HepG2 (cell line): ENCODE data around the gene GNB1. TPM values are rescaled to one million over a fixed set of nuclear protein-coding genes. Genes with fewer than 3 reads are reported as not detected.
A peak's percentile ranks its signal among the peaks of the same experiment; 100 is the strongest.

ENCODE experiments used
- BRCA1 ChIP-seq: sonication (generic); formaldehyde crosslinking; IDR thresholded peaks from 2 replicates; pipeline ENCODE4 v1.4.0; 2020; ENCODE audit warnings: missing genetic modification reagents
- CREB3 ChIP-seq: sonication (generic); formaldehyde crosslinking; IDR thresholded peaks from 2 replicates; pipeline ENCODE4 v1.5.0; 2020; ENCODE audit warnings: missing genetic modification reagents
- FOSL1 ChIP-seq: sonication (generic); formaldehyde crosslinking; IDR thresholded peaks from 2 replicates; pipeline ENCODE4 v1.9.0; 2021; ENCODE audit warnings: missing genetic modification reagents, borderline replicate concordance
- HNF1B ChIP-seq: sonication (generic); formaldehyde crosslinking; IDR thresholded peaks from 2 replicates; pipeline ENCODE4 v1.5.1; 2020; ENCODE audit warnings: mild to moderate bottlenecking, moderate library complexity, missing genetic modification reagents
- MTA1 ChIP-seq: sonication (generic); formaldehyde crosslinking; IDR thresholded peaks from 2 replicates; pipeline ENCODE4 v1.4.0; 2020; ENCODE audit warnings: missing genetic modification reagents, mild to moderate bottlenecking, borderline replicate concordance
- SMAD9 ChIP-seq: sonication (generic); formaldehyde crosslinking; IDR thresholded peaks from 2 replicates; pipeline ENCODE4 v1.5.1; 2020; ENCODE audit warnings: mild to moderate bottlenecking, missing genetic modification reagents
- TAF1 ChIP-seq: sonication (generic); formaldehyde crosslinking; IDR thresholded peaks from 2 replicates; pipeline ENCODE4 v1.4.0; 2020; ENCODE audit warnings: missing genetic modification reagents
- TBP ChIP-seq: sonication (generic); formaldehyde crosslinking; IDR thresholded peaks from 2 replicates; pipeline ENCODE4 v1.5.0; 2020; ENCODE audit warnings: missing genetic modification reagents
- ZBTB20 ChIP-seq: sonication (generic); formaldehyde crosslinking; IDR thresholded peaks from 2 replicates; pipeline ENCODE4 v1.8.1; 2023; ENCODE audit warnings: missing genetic modification reagents, low read depth, mild to moderate bottlenecking, borderline replicate concordance
- ZFYVE20 ChIP-seq: sonication (generic); formaldehyde crosslinking; IDR thresholded peaks from 2 replicates; pipeline ENCODE4 v1.8.0; 2023; ENCODE audit warnings: low read depth, mild to moderate bottlenecking, moderate library complexity, missing genetic modification reagents, borderline replicate concordance
- ZNF326 ChIP-seq: sonication (generic); formaldehyde crosslinking; IDR thresholded peaks from 2 replicates; pipeline ENCODE4 v1.4.0; 2020; ENCODE audit warnings: missing genetic modification reagents, borderline replicate concordance
- ZNF337 ChIP-seq: sonication (generic); formaldehyde crosslinking; IDR thresholded peaks from 2 replicates; pipeline ENCODE4 v1.5.1; 2020; ENCODE audit warnings: missing genetic modification reagents, low read depth, mild to moderate bottlenecking, borderline replicate concordance
- ZNF512B ChIP-seq: sonication (generic); formaldehyde crosslinking; IDR thresholded peaks from 2 replicates; pipeline ENCODE4 v1.5.1; 2020; ENCODE audit warnings: missing genetic modification reagents, mild to moderate bottlenecking, borderline replicate concordance
- ZNF609 ChIP-seq: sonication (generic); formaldehyde crosslinking; IDR thresholded peaks from 2 replicates; pipeline ENCODE4 v1.4.0; 2020; ENCODE audit warnings: mild to moderate bottlenecking, missing genetic modification reagents, borderline replicate concordance
- ZSCAN22 ChIP-seq: sonication (generic); formaldehyde crosslinking; IDR thresholded peaks from 2 replicates; pipeline ENCODE4 v1.4.0; 2020; ENCODE audit warnings: mild to moderate bottlenecking, missing genetic modification reagents
- polyA plus RNA-seq, 8 experiments: library from polyadenylated mRNA; depleted of rRNA in 3 of 8; stranded (reverse) in 7 of 8; unstranded in 1 of 8; fragments of >200 nt; fragmentation: Illumina TruSeq in 4 of 8; extraction: Trizol in 4 of 8; gene quantifications; 2 replicates each; pipeline versions ENCODE4 v1.2.1 to v1.2.3, GENCODE V29; 2011 to 2016; ENCODE audit warnings: low read depth in 4 of 8, missing spikeins in 1 of 8, mixed read lengths in 1 of 8; ENCODE audit not compliant: insufficient read depth in 1 of 8
- total RNA-seq, 5 experiments: library from RNA; depleted of rRNA; stranded (reverse); fragments of >200 nt; fragmentation: Illumina TruSeq; extraction: Trizol; gene quantifications; 2 replicates each; pipeline ENCODE4 v1.2.3, GENCODE V29; 2016; ENCODE audit warnings: low read depth in 1 of 5
- TF ChIP-seq, protein P1 (sequence below): sonication (generic); formaldehyde crosslinking; IDR thresholded peaks from 2 replicates; pipeline ENCODE4 v1.4.0; 2020; ENCODE audit warnings: low read depth, mild to moderate bottlenecking, missing genetic modification reagents

The GNB1 gene
- total and polyA plus RNA-seq, 2 of the 13 experiments (the other 11 are each of a cell fraction or from before 2014, with no cell fraction given) = 66.2 to 327 TPM

DNA sequence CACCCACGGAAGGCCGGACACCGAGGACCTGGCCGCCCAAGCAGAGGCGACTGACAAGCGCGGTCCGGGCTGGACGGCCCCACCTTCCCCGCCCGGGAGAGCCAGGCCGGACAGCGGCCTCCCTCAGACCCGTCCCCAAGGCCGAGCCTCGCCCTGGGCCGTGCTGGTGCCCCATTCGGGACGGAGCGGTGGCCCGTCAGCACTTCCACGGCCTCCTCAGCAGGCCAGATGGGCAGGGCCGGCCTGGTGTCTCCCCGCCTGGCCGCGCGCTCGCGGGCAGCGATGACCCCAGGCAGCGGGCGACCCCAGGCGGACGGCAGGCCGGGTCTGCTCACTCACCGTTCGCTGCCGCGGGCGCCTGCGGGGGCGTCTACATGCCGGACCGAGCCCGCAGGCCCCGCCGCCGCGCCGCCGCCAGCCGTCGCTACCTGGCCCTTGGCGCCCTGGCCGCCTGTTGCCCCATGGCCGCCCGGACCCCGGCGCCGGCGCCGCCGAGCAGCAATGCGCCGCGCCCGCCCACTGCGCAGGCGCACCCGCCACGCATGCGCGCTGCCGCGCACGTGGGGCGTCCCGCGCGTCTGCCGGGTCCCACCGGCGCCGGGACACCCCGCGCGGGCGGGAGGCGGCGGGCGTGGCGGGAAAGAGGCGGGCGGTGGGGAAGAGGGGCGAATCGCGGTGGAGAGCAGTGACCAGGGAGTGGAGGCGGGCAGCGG, 112.8 kb downstream of the GNB1 start, which contains the start of gene NADK (continued):
- TF ChIP-seq ZNF512B (CRISPR knock-in tag) (no peak), ZNF337 (CRISPR knock-in tag) (no peak), FOSL1 (CRISPR knock-in tag) (no peak), TAF1 (peak; percentile 31), CREB3 (CRISPR knock-in tag) (no peak), TBP (no peak), ZFYVE20 (CRISPR knock-in tag) (peak; percentile 52; the same call in 1 of the 2 replicates), MTA1 (0 out of 2 replicates have a peak, but pooled peaks have one; percentile 39), BRCA1 (CRISPR knock-in tag) (no peak), SMAD9 (no peak), ZNF326 (CRISPR knock-in tag) (no peak), ZBTB20 (CRISPR knock-in tag) (0 out of 2 replicates have a peak, but pooled peaks have one; percentile 45), HNF1B (CRISPR knock-in tag) (no peak), ZSCAN22 (CRISPR knock-in tag) (no peak), ZNF609 (CRISPR knock-in tag) (no peak)
- TF ChIP-seq, protein P1, sequence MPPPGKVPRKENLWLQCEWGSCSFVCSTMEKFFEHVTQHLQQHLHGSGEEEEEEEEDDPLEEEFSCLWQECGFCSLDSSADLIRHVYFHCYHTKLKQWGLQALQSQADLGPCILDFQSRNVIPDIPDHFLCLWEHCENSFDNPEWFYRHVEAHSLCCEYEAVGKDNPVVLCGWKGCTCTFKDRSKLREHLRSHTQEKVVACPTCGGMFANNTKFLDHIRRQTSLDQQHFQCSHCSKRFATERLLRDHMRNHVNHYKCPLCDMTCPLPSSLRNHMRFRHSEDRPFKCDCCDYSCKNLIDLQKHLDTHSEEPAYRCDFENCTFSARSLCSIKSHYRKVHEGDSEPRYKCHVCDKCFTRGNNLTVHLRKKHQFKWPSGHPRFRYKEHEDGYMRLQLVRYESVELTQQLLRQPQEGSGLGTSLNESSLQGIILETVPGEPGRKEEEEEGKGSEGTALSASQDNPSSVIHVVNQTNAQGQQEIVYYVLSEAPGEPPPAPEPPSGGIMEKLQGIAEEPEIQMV = no peak
